Endodermal cell (in vitro differentiated cells): ENCODE data around the gene YY1AP1. TPM values are rescaled to one million over a fixed set of nuclear protein-coding genes. Genes with fewer than 3 reads are reported as not detected.

Experiments used
- DNase-seq: peaks from one replicate; pipeline ENCODE4 v3.0.0-alpha.2; 2017
- H3K27ac ChIP-seq: 2 replicates; pipeline ENCODE4 v1.5.1; 2013; ENCODE audit warnings: mild to moderate bottlenecking, low read depth, low read length, moderate library complexity
- H3K27me3 ChIP-seq: 2 replicates; pipeline ENCODE4 v1.6.1; 2013; ENCODE audit warnings: mild to moderate bottlenecking, low read length, moderate library complexity; ENCODE audit not compliant: insufficient read depth, control insufficient read depth, poor library complexity, severe bottlenecking
- H3K36me3 ChIP-seq: 2 replicates; pipeline ENCODE4 v1.7.0; 2013; ENCODE audit warnings: mild to moderate bottlenecking, low read length, moderate library complexity; ENCODE audit not compliant: control insufficient read depth, insufficient read depth
- H3K4me1 ChIP-seq: one replicate; pipeline ENCODE4 v1.7.0; 2013; ENCODE audit warnings: low read length; ENCODE audit not compliant: control insufficient read depth, insufficient read depth
- H3K4me3 ChIP-seq: 2 replicates; pipeline ENCODE4 v1.5.1; 2013; ENCODE audit warnings: mild to moderate bottlenecking, low read length, moderate library complexity
- H3K9ac ChIP-seq: 2 replicates; pipeline ENCODE4 v1.6.1; 2013; ENCODE audit warnings: mild to moderate bottlenecking, low read length, moderate library complexity; ENCODE audit not compliant: poor library complexity, severe bottlenecking; ENCODE audit errors: extremely low read depth
- H3K9me3 ChIP-seq: 2 replicates; pipeline ENCODE4 v1.6.1; 2013; ENCODE audit warnings: mild to moderate bottlenecking, low read length, moderate library complexity; ENCODE audit not compliant: control insufficient read depth
- H3K27ac Mint-ChIP-seq: 2 replicates; pipeline ENCODE4 v1.8.0; 2020; ENCODE audit warnings: mixed read lengths
- H3K27me3 Mint-ChIP-seq: 2 replicates; pipeline ENCODE4 v1.8.0; 2021; ENCODE audit warnings: mild to moderate bottlenecking, mixed read lengths; ENCODE audit not compliant: insufficient read depth
- H3K36me3 Mint-ChIP-seq: 2 replicates; pipeline ENCODE4 v1.8.0; 2020; ENCODE audit warnings: low read depth, mixed read lengths
- H3K4me1 Mint-ChIP-seq: 2 replicates; pipeline ENCODE4 v1.8.0; 2020; ENCODE audit warnings: mixed read lengths
- H3K4me3 Mint-ChIP-seq: 2 replicates; pipeline ENCODE4 v1.8.0; 2020; ENCODE audit warnings: mild to moderate bottlenecking, moderate library complexity, mixed read lengths
- H3K9me3 Mint-ChIP-seq: 2 replicates; pipeline ENCODE4 v1.8.0; 2020; ENCODE audit warnings: mild to moderate bottlenecking, mixed read lengths
- WGBS, 2 experiments: methylation state at CpG; one replicate each; pipeline versions ENCODE4 v1.1.5 to v1.1.7; 2013; ENCODE audit warnings: missing lambda C conversion rate in 2 of 2, mixed read lengths in 1 of 2; ENCODE audit not compliant: insufficient coverage in 1 of 2, insufficient read length in 1 of 2; 5-methylcytosine and 5-hydroxymethylcytosine counted together
- long read RNA-seq, 4 experiments: library from polyadenylated mRNA in 2 of 4; library from RNA in 1 of 4; library from capped mRNA in 1 of 4; stranded (forward) in 3 of 4; unstranded in 1 of 4; transcript quantifications; one replicate each; pipeline ENCODE4 v2.0.0, GENCODE V29; 2020 to 2021; ENCODE audit warnings: inconsistent platforms in 1 of 4
- polyA plus RNA-seq, 2 experiments: library from polyadenylated mRNA; stranded (reverse); fragments of 50-300 nt; gene quantifications; one replicate each; pipeline ENCODE4 v1.2.3, GENCODE V29; 2013
- total RNA-seq, 2 donors: library from RNA; stranded (reverse); fragmentation: NEBNext Ultra II Directional in 1 of 2; extraction: Animal tissue kit (Norgen Biotek cat#: 25700) in 1 of 2; gene quantifications; 2 replicates in 1 of 2; 3 replicates in 1 of 2; pipeline ENCODE4 v1.2.1, GENCODE V29; 2021
- TF ChIP-seq, protein P1 (sequence below): fragments of 200-600 bp; sonication (generic); conservative IDR thresholded peaks from 2 replicates; pipeline ENCODE4 v1.5.0; 2021; ENCODE audit warnings: antibody characterized with exemption, mild to moderate bottlenecking

YY1AP1 gene, protein sequence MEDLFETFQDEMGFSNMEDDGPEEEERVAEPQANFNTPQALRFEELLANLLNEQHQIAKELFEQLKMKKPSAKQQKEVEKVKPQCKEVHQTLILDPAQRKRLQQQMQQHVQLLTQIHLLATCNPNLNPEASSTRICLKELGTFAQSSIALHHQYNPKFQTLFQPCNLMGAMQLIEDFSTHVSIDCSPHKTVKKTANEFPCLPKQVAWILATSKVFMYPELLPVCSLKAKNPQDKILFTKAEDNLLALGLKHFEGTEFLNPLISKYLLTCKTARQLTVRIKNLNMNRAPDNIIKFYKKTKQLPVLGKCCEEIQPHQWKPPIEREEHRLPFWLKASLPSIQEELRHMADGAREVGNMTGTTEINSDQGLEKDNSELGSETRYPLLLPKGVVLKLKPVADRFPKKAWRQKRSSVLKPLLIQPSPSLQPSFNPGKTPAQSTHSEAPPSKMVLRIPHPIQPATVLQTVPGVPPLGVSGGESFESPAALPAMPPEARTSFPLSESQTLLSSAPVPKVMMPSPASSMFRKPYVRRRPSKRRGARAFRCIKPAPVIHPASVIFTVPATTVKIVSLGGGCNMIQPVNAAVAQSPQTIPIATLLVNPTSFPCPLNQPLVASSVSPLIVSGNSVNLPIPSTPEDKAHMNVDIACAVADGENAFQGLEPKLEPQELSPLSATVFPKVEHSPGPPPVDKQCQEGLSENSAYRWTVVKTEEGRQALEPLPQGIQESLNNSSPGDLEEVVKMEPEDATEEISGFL
- total RNA-seq = 10 to 100 TPM; 44.2 to 45.8 TPM
- polyA plus RNA-seq (2013, experiment 1 of 2) = 48.3 TPM
- polyA plus RNA-seq (2013, experiment 2 of 2) = 44.9 TPM
- long read RNA-seq, experiment 1, partial matches to known transcripts = 4 of 15 reads
- long read RNA-seq, experiment 1, other reads (novel, unspliced or antisense) = 6 of 15 reads
- long read RNA-seq, experiment 2, transcript YY1AP1-212 (11 exons, 2,654 nt) = major isoform, 23 of 99 reads
- long read RNA-seq, experiment 2, transcript YY1AP1-203 (10 exons, 2,524 nt) = minor isoform, 5 of 99 reads
- long read RNA-seq, experiment 2, transcript YY1AP1-205 (11 exons, 2,663 nt) = minor isoform, 14 of 99 reads
- long read RNA-seq, experiment 2, partial matches to known transcripts = 15 of 99 reads
- long read RNA-seq, experiment 2, other reads (novel, unspliced or antisense) = 34 of 99 reads
- long read RNA-seq, experiment 3, transcript YY1AP1-212 (11 exons, 2,654 nt) = minor isoform, 21 of 142 reads
- long read RNA-seq, experiment 3, transcript YY1AP1-209 (10 exons, 2,555 nt) = minor isoform, 15 of 142 reads
- long read RNA-seq, experiment 3, transcript YY1AP1-205 (11 exons, 2,663 nt) = major isoform, 43 of 142 reads
- long read RNA-seq, experiment 3, partial matches to known transcripts = 13 of 142 reads
- long read RNA-seq, experiment 3, other reads (novel, unspliced or antisense) = 38 of 142 reads
- long read RNA-seq, experiment 4, partial matches to known transcripts = 1 of 13 reads
- long read RNA-seq, experiment 4, other reads (novel, unspliced or antisense) = 4 of 13 reads

DNA sequence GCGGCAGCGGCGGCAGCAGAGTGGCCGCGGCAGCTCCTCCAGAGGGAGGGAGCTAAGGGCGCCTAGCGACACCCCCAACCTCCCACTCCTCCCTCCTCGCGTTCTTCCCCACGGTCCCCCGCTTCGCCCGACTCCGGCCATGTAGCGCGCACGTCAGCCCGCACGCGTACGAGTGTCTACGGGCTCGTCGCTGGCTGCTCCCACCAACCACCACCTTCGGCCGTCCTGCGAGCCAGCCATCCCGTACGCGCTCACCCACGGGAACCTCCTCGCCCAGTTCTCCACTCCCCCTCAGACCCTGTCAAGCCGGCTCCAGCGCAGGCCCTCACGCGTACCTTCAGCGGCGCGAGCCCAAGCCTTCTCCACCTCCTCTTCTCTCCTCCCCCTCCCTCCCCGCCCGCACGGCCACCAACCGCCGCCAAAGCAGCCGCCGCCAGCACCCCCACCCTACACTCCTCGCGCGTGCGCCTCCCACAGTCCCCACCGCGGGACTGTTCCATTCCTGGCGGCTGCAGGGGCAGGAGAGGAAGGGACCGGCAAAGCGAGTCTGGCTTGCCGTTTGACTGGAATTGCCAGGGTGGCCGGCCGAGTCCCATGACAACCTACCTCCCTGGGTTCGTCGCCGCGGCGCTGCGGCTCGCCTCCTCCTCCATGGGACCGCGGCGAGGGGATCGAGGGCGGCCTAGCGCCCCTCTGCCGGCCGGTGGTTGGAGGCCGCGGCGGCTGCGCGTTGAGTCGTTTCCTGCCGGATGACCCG lies at the start of gene YY1AP1:
YY1AP1 (minus strand) TSS at position 451 of the 757 bp plus-strand sequence. CDS start 8,338 bp downstream, outside the sequence.
- H3K4me3 ChIP-seq = peak within 1 kb of the TSS; percentile 94
- DNase-seq = peak; percentile 93

DNA sequence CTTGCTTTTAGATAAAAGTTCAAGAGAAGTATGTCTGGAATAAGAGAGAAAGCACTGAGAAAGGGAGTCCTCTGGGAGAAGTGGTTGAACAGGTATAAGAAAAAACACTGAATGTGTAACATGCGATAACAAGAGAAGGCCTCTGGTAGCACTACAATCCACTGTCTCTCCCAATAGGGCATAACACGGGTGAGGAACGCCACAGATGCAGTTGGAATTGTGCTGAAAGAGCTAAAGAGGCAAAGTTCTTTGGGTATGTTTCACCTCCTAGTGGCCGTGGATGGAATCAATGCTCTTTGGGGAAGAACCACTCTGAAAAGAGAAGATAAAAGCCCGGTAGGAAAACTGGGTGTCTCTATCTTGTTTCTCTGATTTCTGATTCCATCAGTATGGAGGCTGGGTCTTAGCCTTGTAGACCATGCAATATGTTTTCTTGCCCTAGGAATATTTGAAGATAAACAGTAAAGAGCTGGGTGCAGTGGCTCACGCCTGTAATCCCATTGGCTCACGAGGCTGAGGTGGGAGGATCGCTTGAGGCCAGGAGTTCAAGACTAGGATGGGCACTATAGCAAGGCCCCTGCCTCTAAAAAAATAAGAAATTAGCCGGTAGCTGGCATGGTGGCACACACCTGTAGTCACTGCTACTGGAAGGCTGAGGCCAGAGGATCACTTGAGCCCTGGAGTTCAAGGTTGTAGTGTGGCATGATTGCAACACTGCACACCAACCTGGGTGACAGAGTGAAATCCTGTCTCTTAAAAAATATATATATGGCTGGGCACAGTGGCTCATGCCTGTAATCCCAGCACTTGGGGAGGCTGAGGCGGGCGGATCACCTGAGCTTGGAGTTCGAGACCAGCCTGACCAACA lies 40.7 kb upstream of the YY1AP1 start:
- H3K27ac Mint-ChIP-seq = peak overlapping the region; percentile 39
- no peak overlapping the region for H3K4me3 ChIP-seq
- H3K4me1 Mint-ChIP-seq = no peaks in the 10 kb centered on the region
- no peak overlapping the region for H3K9ac ChIP-seq
- no peak overlapping the region for H3K27ac ChIP-seq
- 70 to 80% methylated on average over 10 to 12 of the region's 12 CpGs for WGBS, 2 experiments
- DNase-seq = peak; percentile 90
- TF ChIP-seq, protein P1, sequence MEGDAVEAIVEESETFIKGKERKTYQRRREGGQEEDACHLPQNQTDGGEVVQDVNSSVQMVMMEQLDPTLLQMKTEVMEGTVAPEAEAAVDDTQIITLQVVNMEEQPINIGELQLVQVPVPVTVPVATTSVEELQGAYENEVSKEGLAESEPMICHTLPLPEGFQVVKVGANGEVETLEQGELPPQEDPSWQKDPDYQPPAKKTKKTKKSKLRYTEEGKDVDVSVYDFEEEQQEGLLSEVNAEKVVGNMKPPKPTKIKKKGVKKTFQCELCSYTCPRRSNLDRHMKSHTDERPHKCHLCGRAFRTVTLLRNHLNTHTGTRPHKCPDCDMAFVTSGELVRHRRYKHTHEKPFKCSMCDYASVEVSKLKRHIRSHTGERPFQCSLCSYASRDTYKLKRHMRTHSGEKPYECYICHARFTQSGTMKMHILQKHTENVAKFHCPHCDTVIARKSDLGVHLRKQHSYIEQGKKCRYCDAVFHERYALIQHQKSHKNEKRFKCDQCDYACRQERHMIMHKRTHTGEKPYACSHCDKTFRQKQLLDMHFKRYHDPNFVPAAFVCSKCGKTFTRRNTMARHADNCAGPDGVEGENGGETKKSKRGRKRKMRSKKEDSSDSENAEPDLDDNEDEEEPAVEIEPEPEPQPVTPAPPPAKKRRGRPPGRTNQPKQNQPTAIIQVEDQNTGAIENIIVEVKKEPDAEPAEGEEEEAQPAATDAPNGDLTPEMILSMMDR = peak; percentile 88
- H3K4me1 ChIP-seq = no peaks in the 10 kb centered on the region
- H3K36me3 Mint-ChIP-seq = peaks cover 54% of the 10 kb centered on the region
- H3K9me3 Mint-ChIP-seq = no peaks in the 10 kb centered on the region
- no peak overlapping the region for H3K4me3 Mint-ChIP-seq
- peaks cover 70% of the 10 kb centered on the region for H3K36me3 ChIP-seq
- no peaks in the 10 kb centered on the region for H3K27me3 Mint-ChIP-seq
- no peaks in the 10 kb centered on the region for H3K9me3 ChIP-seq
- H3K27me3 ChIP-seq = no peaks in the 10 kb centered on the region

More for the DNA sequence above, at the start of gene YY1AP1:
- Histone ChIP-seq H3K4me1 (no peaks in the 10 kb centered on the region), H3K36me3 (peaks cover 33% of the 10 kb centered on the region), H3K27me3 (no peaks in the 10 kb centered on the region), H3K9me3 (peaks cover 34% of the 10 kb centered on the region), H3K27ac (peak within 1 kb of the TSS; percentile 100), H3K9ac (peak within 1 kb of the TSS; percentile 96)
- no peaks in the 10 kb centered on the region for H3K27me3 Mint-ChIP-seq
- H3K36me3 Mint-ChIP-seq = peaks cover 51% of the 10 kb centered on the region
- TF ChIP-seq, protein P1 = peak; percentile 22
- WGBS, 2 experiments = 0% methylated on average over 49 to 81 of the region's 81 CpGs
- peaks cover 14% of the 10 kb centered on the region for H3K4me1 Mint-ChIP-seq
- peak within 1 kb of the TSS; percentile 97 for H3K4me3 Mint-ChIP-seq
- peaks cover 37% of the 10 kb centered on the region for H3K9me3 Mint-ChIP-seq
- peak within 1 kb of the TSS; percentile 94 for H3K27ac Mint-ChIP-seq
